Endothelial cell of umbilical vein (primary cell): ENCODE data around the gene EEF2K. TPM values are rescaled to one million over a fixed set of nuclear protein-coding genes. Genes with fewer than 3 reads are reported as not detected.

Source experiments
- BruUV-seq: library from RNA; stranded (reverse); fragments of 400-500 nt; replicated peaks from 2 replicates; lab custom pipeline; 2021; lab: Mats Ljungman, UMichigan
- CTCF ChIA-PET: fragments of 300-600, 350-600 bp; sonication (Branson Sonifier 250); formaldehyde crosslinking; loops from one replicate; lab custom pipeline; 2021; ENCODE audit warnings: antibody characterized with exemption, inconsistent platforms; lab: Charles Lee
- POLR2A ChIA-PET: fragments of 300-600, 350-600 bp; sonication (Branson Sonifier 250); formaldehyde crosslinking; loops from one replicate; lab custom pipeline; 2021; ENCODE audit warnings: antibody characterized with exemption, inconsistent platforms; lab: Charles Lee
- DNase-seq: peaks from one replicate; pipeline ENCODE4 v3.0.0-alpha.2; 2011; ENCODE audit warnings: low read depth, low spot score
- FAIRE-seq: peaks from 2 replicates; lab custom pipeline; 2011; peaks lifted over from hg19 to GRCh38; lab: Jason Lieb, UNC
- H2AFZ ChIP-seq: 2 replicates; pipeline ENCODE4 v1.6.0; 2012; ENCODE audit warnings: low read depth, low read length, control low read depth, inconsistent platforms
- H3K27ac ChIP-seq: 2 replicates; pipeline ENCODE4 v1.5.1; 2011; ENCODE audit warnings: low read depth, mild to moderate bottlenecking, control low read depth, low read length, moderate library complexity; ENCODE audit not compliant: insufficient read depth
- H3K27me3 ChIP-seq, 2 experiments: 2 replicates each; pipeline versions ENCODE4 v1.6.0 to v1.6.1; 2011; ENCODE audit warnings: low read length in 2 of 2, mixed read lengths in 1 of 2; ENCODE audit not compliant: control insufficient read depth in 2 of 2, insufficient read depth in 2 of 2
- H3K36me3 ChIP-seq, 2 experiments: 2 replicates in 1 of 2; 3 replicates in 1 of 2; pipeline ENCODE4 v1.5.1; 2011; ENCODE audit warnings: low read length in 2 of 2, mild to moderate bottlenecking in 1 of 2, moderate library complexity in 1 of 2; ENCODE audit not compliant: control insufficient read depth in 2 of 2, insufficient read depth in 2 of 2; ENCODE audit errors: extremely low read depth in 1 of 2
- H3K4me1 ChIP-seq: 3 replicates; pipeline ENCODE4 v1.5.1; 2011; ENCODE audit warnings: mild to moderate bottlenecking, low read length; ENCODE audit not compliant: control insufficient read depth, insufficient read depth; ENCODE audit errors: extremely low read depth
- H3K4me2 ChIP-seq: 2 replicates; pipeline ENCODE4 v1.6.1; 2011; ENCODE audit warnings: low read length, control low read depth, mixed read lengths; ENCODE audit not compliant: insufficient read depth
- H3K4me3 ChIP-seq, 3 experiments: fragments of 200-600 bp in 1 of 3; sonication (generic), shearing (Covaris generic) in 1 of 3; replicated peaks in 1 of 3; 2 replicates each; pipeline ENCODE4 v1.5.1; 2011 to 2016; ENCODE audit warnings: control low read depth in 3 of 3, low read length in 3 of 3, mild to moderate bottlenecking in 2 of 3, inconsistent platforms in 1 of 3, low read depth in 1 of 3, moderate library complexity in 1 of 3; ENCODE audit not compliant: insufficient read depth in 1 of 3
- H3K79me2 ChIP-seq: 2 replicates; pipeline ENCODE4 v1.6.0; 2012; ENCODE audit warnings: low read length, inconsistent platforms; ENCODE audit not compliant: control insufficient read depth, insufficient read depth
- H3K9ac ChIP-seq: replicated peaks from 2 replicates; pipeline ENCODE3; 2011; ENCODE audit warnings: low read length, control low read depth; ENCODE audit not compliant: insufficient read depth; ENCODE audit errors: extremely low read depth
- H3K9me1 ChIP-seq: replicated peaks from 3 replicates; pipeline ENCODE4 v1.6.0; 2011; ENCODE audit warnings: mild to moderate bottlenecking, low read length; ENCODE audit not compliant: control insufficient read depth, insufficient read depth; ENCODE audit errors: extremely low read depth
- H3K9me3 ChIP-seq: replicated peaks from 2 replicates; pipeline ENCODE4 v1.5.1; 2012; ENCODE audit warnings: low read length, inconsistent platforms; ENCODE audit not compliant: control insufficient read depth, insufficient read depth
- H4K20me1 ChIP-seq: replicated peaks from 2 replicates; pipeline ENCODE3; 2011; ENCODE audit warnings: mild to moderate bottlenecking, low read length; ENCODE audit not compliant: control insufficient read depth, insufficient read depth; ENCODE audit errors: extremely low read depth
- CTCF ChIP-seq, 2 donors: IDR thresholded peaks; 1 replicate in 1 of 2; 2 replicates in 1 of 2; pipeline ENCODE4 v1.5.1; 2011; ENCODE audit warnings: low read length in 2 of 2, mild to moderate bottlenecking in 2 of 2, moderate library complexity in 2 of 2, control low read depth in 1 of 2, inconsistent platforms in 1 of 2, low read depth in 1 of 2; ENCODE audit not compliant: insufficient read depth in 1 of 2; ENCODE audit errors: extremely low read depth in 1 of 2
- EZH2 ChIP-seq: IDR thresholded peaks from 2 replicates; pipeline ENCODE4 v1.6.1; 2012; ENCODE audit warnings: borderline replicate concordance, low read depth, mild to moderate bottlenecking, moderate library complexity, low read length, inconsistent platforms; ENCODE audit not compliant: severe bottlenecking
- FOS ChIP-seq: IDR thresholded peaks from 2 replicates; pipeline ENCODE4 v1.6.1; 2011; ENCODE audit warnings: mild to moderate bottlenecking, low read length, moderate library complexity, borderline replicate concordance; ENCODE audit not compliant: insufficient read depth
- GATA2 ChIP-seq: IDR thresholded peaks from 2 replicates; pipeline ENCODE4 v1.7.0; 2011; ENCODE audit warnings: low read depth, mild to moderate bottlenecking, moderate library complexity, mixed read lengths, low read length; ENCODE audit not compliant: insufficient read length, insufficient read depth
- JUN ChIP-seq: IDR thresholded peaks from 2 replicates; pipeline ENCODE4 v1.6.1; 2011; ENCODE audit warnings: borderline replicate concordance, low read depth; ENCODE audit not compliant: insufficient read length, insufficient read depth
- MYC ChIP-seq: IDR thresholded peaks from one replicate; pipeline ENCODE4 v1.6.1; 2011; ENCODE audit warnings: mild to moderate bottlenecking, low read depth, low read length
- POLR2A ChIP-seq: IDR thresholded peaks from 2 replicates; pipeline ENCODE4 v1.6.1; 2012; ENCODE audit warnings: low read depth, mild to moderate bottlenecking, control low read depth, low read length
- POLR2AphosphoS5 ChIP-seq: IDR thresholded peaks from 2 replicates; pipeline ENCODE4 v1.6.1; 2012; ENCODE audit warnings: low read depth, mild to moderate bottlenecking, control low read depth, low read length, moderate library complexity; ENCODE audit not compliant: insufficient read depth
- dilution Hi-C: fragments of 300-500 bp; cut with MboI; formaldehyde crosslinking; loops from one replicate; pipeline ENCODE4 v1.15.0; 2019; ENCODE audit warnings: low sequenced_read_pairs; ENCODE audit not compliant: extremely low pct_ligation_motif_present
- intact Hi-C: fragments of 100-400 bp; cut with micrococcal nuclease; formaldehyde crosslinking; loops from one replicate; pipeline ENCODE4 v1.10.0; 2022
- polyA plus RNA-seq, 4 experiments: library from polyadenylated mRNA; depleted of rRNA in 3 of 4; stranded (reverse) in 3 of 4; unstranded in 1 of 4; fragments of >200 nt; gene quantifications; 2 replicates each; pipeline versions ENCODE4 v1.2.1 to v1.2.3, GENCODE V29; 2011 to 2012; ENCODE audit warnings: missing spikeins in 1 of 4
- total RNA-seq: library from RNA; stranded (reverse); gene quantifications from 2 replicates; pipeline ENCODE4 v1.2.3, GENCODE V29; 2021
- TF ChIP-seq, protein P1 (sequence below): IDR thresholded peaks from 2 replicates; pipeline ENCODE4 v1.6.1; 2011; ENCODE audit not compliant: insufficient read depth, insufficient read length

Gene EEF2K
- total and polyA plus RNA-seq, 2 donors (not counting 3 experiments of a cell fraction or from before 2014, with no cell fraction given): 16.0 to 48.6 TPM

GRCh38 chr16:22325598-22326368 is 119.7 kb downstream of the EEF2K start:
- no TSS peak for BruUV-seq
- no peak for DNase-seq

More at GRCh38 chr16:22325598-22326368, 119.7 kb downstream of the EEF2K start:
- no peak for FAIRE-seq
- CTCF ChIA-PET: interaction anchor here (1.1 kb wide), 1 partner anchor 12 kb away, joined by 3 read pairs; no protein-coding TSS in a partner anchor
- peaks cover 4% of the 10 kb centered on the region for H3K4me1 ChIP-seq
- H3K4me2 ChIP-seq: no peak overlapping the region
- no peak overlapping the region for H3K9ac ChIP-seq
- dilution Hi-C loops: no loop called here
- peaks cover 2 to 48% of the 10 kb centered on the region in 2 experiments for H3K36me3 ChIP-seq
- H3K27ac ChIP-seq: no peak overlapping the region
- TF ChIP-seq POLR2AphosphoS5 (no peak), JUN (no peak), EZH2 (no peak), MYC (no peak), GATA2 (no peak), FOS (no peak), POLR2A (no peak), CTCF (IDR thresholded peaks at IDR 0.05; ENCODE audit: extremely low read depth in 1 of 2, insufficient read depth in 1 of 2, low read depth in 1 of 2, low read length in 2 of 2) (no peak)
- TF ChIP-seq, protein P1, sequence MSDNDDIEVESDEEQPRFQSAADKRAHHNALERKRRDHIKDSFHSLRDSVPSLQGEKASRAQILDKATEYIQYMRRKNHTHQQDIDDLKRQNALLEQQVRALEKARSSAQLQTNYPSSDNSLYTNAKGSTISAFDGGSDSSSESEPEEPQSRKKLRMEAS: no peak
- POLR2A ChIA-PET: no interaction called here
- no peak overlapping the region for H2AFZ ChIP-seq
- peaks cover 6% of the 10 kb centered on the region for H3K79me2 ChIP-seq
- no peaks in the 10 kb centered on the region for H4K20me1 ChIP-seq
- H3K9me1 ChIP-seq: no peaks in the 10 kb centered on the region
- intact Hi-C loops: loop anchor here (10.0 kb wide), 1 partner anchor 349 kb away; no protein-coding TSS in a partner anchor
- H3K4me3 ChIP-seq: no peak overlapping the region
- H3K9me3 ChIP-seq: no peaks in the 10 kb centered on the region
- no peaks in the 10 kb centered on the region for H3K27me3 ChIP-seq
